Kidney glomerular epithelial cell (primary cell): ENCODE data around the gene TMCC2.
"Not testable (repeated sequence)": the region's sequence is repeated elsewhere in the genome, so short reads cannot be mapped to it uniquely, and the experiment has no call there.

ENCODE experiments used
- DNase-seq: peaks from one replicate; lab custom pipeline; 2025; lab: John Stamatoyannopoulos, UW

TMCC2 gene

DNA sequence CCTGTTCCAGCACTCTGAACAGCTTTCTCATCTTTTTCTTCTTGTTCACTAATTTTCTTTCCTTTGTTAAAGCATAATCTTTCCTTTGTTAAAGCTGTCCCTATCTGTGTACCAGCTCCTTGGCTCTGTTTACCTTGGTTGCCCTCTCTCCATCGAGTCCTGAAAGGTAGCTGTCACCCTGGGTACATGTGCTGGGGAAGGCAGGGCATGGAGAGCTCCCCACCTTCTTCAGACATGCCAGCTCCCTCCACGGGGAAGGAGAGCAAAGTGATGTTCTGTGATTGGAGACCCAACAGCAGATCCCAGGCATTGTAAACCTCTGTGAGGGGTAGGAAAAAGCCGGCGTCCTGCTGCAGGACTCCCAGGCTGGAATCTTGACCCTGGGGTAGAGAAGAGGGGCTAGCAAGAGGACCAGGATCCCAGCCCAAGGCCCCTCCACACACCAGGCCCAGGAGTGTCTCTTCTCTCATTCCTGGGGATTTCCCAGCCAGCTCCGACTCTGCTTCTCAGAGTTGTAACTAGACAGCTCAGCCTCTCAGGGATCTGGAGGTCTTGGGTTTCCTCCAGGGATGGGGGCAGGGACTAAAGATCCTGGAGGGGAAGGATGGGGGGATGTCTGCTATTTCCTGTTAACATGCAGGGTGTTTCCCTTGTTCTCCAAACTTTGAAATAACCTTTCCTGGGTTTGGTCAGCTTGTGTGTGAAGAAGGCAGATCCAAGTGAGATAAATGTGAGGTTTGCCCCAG lies 34.4 kb downstream of the TMCC2 start:
- no peak for DNase-seq

DNA sequence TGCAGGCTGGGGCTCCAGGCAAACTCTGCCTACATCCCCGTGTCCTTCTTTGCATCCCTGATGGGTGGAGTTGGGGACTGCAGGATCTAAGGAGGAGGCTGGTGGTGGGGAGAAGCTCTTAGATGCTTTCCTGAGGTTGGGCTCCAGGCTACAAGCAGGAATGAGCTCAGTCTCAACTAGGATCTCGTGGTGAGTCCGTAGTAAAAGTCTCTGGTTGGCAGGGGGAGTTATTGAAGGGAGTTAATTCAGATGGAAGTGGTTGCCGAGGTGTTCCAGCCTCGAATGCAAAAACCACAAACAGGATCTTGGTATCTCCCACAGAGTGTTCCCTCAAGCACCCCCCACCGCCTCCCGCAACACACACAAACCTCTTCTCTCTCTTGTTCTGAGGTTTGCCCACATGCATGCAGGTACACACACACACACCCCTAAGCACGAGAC lies 35.0 kb downstream of the TMCC2 start:
- DNase-seq: no peak

DNA sequence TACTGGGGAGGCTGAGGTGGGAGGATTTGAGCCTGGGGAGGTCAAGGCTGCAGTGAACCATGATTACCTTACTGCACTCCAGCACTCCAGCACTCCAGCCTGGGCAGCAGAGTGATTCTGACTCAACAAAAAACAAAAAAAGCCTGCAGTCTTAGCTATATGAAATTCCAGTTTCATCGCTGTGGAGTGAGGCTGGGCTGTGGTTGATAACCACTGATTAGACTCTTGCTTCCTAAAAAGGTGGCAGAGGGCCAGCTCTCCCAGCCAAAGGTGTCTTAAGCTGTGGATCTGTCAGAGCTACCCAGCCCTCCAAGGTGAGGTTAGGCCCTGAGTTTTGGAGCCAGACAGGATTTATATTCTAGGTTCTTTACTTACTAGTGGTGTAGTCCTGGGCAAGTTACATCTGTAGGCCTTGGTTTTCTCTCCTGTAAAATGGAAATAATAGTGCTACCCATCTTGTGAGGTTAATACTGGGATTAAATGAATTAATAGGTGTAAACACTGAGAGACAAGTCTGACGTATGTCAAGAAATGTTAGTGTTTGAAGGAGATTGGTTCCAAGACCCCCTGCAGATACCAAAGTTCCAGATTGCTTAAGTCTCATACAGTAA lies 35.9 kb downstream of the TMCC2 start:
- DNase-seq: no peak

DNA sequence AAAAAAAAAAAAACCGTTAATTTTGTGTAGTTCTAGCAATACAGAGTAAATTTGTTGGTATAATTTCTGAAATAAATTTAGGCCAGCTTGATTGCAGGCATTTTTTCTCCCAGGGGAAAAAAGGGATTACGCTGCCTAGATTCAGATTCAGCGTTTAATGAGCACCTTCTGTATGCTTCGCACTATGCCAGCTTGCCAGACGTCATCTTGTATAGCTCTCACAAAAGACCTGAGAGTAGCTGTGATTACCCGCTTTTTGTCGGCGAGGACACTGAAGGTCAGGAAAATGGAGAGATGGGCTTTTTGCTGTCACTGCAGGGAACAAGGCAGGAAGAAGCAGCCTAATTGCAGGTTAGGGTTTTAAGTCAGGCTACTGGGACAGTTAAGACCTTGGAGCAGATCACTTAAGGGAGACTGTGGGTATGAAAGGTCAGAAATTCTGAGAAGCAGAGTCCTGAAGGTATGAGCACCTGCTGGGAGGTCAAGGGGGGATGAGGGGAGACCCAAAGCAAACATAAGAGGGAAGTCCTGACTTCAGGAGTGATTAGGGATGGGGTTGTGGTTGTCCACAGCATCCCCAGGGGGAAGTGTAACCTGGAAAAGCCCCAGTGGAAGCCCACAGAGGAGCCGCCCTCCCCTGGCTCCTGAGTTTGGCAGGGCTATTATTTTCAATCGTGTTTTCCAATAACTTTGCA lies 39.0 kb downstream of the TMCC2 start:
- no peak for DNase-seq

DNA sequence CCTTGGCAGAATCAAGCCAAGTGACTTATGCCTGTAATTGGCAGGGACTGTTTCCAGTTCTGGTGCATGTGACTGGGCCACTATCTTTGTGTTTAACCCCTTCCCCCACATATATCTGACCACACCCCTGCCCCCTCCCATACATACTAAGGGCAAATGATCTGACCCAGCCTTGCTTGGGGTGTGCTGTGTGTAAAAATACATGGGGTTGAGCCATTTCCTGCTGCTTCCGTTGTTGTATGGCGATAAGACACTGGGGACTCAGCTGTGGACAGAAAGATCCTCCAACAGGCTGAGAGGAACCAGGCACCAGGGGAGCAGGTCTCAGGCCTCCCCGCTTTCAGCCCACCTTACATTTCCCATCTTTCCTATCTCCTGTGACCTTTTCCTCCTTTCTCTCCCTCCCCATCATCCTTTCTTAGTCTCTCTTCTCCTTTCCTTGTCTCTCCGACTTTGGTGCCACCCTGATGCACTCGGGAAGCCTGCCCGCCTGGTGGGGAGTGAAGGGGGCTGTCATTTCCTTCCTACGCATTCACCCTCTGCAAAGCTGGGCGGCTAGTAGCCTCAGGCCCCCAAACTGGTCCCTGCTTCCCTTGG lies 39.7 kb downstream of the TMCC2 start:
- DNase-seq: no peak

DNA sequence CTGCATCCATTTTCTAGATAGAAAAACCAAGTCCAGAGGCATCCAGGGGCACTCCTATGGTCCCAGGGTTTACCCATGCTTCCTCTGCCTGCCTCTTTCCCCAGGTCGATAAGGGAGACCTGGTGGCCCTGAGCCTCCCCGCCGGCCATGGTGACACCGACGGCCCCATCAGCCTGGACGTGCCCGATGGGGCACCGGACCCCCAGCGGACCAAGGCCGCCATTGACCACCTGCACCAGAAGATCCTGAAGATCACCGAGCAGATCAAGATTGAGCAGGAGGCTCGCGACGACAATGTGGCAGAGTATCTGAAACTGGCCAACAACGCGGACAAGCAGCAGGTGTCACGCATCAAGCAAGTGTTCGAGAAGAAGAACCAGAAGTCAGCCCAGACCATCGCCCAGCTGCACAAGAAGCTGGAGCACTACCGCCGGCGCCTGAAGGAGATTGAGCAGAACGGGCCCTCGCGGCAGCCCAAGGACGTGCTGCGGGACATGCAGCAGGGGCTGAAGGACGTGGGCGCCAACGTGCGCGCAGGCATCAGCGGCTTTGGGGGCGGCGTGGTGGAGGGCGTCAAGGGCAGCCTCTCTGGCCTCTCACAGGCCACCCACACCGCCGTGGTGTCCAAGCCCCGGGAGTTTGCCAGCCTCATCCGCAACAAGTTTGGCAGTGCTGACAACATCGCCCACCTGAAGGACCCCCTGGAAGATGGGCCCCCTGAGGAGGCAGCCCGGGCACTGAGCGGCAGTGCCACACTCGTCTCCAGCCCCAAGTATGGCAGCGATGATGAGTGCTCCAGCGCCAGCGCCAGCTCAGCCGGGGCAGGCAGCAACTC lies 41.3 kb downstream of the TMCC2 start:
- DNase-seq: no peak

DNA sequence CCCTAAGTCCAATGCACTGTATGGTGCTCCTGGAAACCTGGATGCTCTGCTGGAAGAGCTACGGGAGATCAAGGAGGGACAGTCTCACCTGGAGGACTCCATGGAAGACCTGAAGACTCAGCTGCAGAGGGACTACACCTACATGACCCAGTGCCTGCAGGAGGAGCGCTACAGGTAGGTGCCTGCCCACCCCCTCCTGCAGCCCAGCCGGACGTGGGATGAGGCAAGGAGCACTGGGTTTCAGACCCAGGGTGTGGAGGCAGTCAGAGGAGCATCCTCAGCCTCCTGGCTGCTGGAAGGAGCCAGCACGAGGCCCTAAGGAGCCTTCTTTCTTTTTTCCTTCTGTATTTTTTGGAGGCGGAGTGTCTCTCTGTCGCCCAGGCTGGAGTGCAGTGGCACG lies 42.0 kb downstream of the TMCC2 start:
- DNase-seq: no peak

DNA sequence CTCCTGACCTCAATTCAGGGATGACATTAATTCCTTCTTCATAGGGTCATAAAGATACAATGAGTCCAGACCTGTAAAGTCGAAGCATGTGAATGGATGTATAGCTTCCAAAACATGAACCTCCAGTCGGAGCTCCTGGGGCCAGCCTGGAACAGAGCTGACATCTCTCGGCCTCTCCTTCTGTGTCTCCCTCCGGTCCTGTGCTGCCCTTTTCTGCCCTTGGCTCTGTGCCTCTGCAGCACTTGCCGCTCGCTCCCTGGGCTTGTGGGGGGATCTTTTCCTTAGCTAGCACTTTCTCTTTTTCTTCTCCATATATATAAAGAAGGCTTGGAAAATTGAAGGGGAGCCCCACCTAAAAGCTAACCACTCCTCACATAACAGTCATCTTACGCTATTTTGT lies 42.5 kb downstream of the TMCC2 start:
- DNase-seq: no peak

DNA sequence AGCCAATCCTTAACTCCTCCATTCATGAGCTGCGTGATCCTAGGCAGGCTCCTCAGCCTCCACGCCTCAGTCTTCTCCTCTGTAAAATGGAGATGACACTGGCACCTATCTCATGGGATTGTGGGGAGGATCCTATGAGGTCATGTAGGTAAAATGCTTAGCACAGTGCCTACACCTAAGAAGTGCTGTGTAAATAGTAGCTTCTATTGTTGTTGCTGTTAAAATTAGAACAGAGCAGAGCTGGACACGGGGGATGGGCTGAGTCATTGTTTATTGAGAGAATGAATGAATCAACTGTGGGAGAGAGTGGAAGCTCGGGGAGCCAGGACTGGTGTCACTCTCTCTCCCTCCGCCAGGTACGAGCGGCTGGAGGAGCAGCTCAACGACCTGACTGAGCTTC lies 43.0 kb downstream of the TMCC2 start:
- DNase-seq: peak; percentile 78

DNA sequence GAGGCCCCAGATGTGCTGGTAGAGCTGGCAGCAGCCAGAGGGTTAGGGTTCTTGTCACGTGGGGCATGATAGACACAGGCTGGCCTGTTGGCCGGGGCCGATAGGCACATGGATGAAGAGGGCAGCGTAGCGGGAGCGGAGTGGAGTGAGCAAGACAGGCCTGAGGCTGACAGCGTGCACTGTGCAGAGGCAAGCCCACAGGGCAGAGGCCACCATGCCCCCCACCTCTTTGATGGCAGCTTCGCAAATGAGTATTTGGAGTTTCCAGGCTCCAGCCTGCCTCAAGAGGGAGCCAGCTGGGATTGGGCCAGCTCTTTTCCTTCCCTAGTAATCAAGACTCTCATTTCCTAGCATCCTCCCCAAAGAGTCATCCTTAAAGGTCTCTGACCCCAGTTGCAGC lies 43.5 kb downstream of the TMCC2 start:
- peak; percentile 21 for DNase-seq

DNA sequence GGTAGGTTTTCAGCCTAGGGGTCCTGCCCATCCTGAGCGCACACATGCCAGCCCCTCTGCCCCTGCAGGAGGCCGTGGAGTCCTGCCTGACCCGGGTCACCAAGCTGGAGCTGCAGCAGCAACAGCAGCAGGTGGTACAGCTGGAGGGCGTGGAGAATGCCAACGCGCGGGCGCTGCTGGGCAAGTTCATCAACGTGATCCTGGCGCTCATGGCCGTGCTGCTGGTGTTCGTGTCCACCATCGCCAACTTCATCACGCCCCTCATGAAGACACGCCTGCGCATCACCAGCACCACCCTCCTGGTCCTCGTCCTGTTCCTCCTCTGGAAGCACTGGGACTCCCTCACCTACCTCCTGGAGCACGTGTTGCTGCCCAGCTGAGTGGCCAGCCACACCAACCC lies 44.0 kb downstream of the TMCC2 start:
- DNase-seq: no peak

DNA sequence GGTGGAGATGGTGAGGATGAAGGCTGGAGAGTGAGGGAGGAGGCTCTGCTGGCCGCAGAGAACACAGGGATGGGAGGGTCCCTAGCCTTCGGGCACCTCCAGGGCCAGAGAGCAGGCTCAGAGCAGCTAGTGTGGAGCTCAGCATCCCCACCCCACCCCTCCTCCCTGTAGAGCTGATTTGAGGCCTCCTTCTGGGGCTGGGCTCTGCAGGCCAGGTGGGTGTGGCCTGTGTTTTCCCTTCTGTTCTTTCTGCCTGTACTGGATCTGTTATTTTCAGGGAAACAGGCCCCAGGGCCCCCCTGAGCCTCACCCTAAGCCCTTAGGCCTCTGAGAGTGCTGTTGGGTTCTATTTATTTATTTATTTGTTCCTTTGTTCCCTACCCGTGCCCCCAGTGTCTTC lies 44.8 kb downstream of the TMCC2 start:
- DNase-seq: no peak

DNA sequence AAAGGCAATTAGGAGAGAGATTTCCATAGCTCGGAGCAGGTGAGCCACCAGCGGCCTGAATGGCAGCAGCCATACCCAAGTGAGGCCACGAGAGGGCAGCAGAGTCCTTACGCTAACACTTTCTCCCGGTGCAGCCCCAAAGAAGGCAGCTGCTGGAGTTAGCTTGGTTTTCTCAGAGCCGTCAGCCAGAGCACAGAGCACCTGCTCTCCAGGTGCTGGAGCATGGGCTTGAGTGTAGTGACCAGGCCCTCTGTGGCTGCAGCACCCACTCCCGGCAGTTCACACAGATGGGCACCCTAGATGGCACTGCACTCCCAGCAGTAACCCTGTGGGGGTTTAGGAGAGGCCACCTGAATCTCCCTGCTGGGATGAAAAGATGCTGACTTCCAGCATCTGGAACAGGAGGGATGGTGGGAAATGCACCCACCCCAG lies 45.8 kb downstream of the TMCC2 start:
- DNase-seq: peak; percentile 83

DNA sequence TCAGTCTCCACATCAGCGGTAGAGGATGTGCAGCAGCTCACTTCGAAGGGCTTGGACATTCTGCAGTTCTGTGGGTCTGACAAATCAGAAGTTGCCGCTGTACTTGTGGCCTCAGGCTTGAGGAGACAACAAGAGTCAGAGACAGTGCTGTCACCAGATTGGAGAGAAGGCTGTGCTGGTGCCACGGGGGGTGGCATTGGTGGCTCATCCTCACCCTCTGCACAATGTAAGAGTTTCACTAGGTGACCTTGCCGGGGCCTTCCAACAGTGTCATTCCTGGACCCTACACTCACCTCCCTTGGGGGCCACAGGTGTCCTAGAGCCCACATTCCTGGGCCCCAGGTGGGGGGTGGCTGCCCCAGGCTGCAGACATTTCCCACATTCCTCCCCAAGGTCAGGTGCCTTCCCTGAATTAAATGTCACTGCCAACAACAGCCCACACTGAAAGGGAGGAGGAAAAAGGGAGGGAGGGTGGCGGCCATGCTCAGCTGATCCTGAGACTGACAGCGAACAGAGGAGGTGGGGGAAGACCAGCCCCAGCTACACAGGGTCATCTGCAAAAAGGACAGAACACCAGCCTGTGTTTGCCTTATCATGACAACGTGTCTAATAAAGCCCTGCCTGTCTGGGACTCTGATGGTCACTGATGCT lies 46.4 kb downstream of the TMCC2 start:
- DNase-seq: peak; percentile 63

DNA sequence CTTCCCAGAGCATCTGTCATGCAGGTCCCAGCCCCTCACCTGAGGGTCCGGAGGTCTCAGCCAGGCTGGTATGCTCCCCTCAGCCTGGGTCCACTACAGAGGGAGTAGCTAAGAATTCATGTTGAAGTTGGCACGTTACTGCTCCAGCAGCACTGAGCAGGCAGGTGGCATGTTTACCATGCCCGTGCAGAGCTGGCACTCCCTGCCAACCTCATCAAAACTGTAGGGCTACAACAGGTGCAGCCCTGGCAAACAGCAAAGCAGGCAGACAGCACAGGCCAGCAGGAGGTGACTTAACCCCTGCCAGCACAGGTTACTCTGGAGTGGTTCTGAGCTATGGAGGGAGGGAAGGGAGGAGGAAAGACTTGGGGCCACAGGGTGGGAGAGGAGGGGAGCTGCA lies 47.4 kb downstream of the TMCC2 start:
- DNase-seq: no peak

DNA sequence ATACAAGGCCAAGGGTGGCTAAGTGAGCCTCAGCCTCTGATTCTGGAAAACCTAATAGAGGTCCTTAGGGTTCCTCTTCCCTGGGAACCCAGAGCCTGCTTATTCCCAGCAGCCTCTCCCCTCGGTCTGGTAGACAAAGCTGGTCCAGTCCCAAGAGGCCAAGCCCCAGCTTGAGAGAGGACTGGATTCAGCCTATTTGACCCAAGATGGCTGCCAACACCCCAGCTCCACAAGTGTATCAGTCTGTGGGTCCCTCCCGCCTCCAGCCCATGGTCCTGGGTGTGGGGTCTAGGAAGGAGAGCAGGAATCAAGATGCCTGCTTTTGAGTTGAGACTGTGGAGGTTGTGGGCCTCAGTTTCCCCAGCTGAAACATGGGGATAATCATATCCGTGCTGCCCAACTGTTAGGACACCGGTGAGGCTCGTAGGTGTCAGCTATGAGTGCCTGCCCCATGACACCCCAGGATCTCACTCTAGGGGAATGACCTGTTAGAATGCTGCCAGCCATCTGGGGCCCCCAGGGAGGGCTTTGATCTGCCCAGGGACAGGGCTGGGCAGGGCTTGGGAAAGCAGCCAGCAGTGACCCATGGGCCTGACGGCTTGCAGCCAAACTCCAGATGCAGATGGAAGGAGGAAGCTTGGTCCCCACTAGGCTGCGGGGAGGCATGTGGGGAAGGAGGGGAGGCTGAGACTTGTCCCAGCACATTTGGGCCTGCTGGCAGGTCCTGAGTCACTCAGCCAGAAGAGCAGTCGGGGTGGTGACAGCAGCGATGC lies 48.4 kb downstream of the TMCC2 start:
- no peak for DNase-seq

DNA sequence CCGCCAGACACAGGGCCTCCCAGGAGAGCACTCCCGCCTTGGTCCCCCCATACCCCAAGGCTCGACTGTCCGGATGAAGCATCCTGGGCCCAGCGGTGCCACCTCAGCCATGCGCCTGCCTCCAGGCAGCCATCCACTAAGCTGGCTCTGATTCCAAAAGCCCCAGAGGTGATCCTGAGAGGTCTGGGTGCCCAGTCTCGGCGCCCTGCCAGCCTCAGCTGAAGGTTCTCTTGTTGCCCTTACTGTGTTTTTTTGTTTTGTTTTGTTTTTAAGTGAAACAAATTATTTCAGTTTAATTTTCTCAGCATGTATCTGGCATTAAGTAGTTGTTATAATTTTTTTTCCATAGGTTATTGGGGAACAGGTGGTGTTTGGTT lies 48.9 kb downstream of the TMCC2 start:
- no peak for DNase-seq

DNA sequence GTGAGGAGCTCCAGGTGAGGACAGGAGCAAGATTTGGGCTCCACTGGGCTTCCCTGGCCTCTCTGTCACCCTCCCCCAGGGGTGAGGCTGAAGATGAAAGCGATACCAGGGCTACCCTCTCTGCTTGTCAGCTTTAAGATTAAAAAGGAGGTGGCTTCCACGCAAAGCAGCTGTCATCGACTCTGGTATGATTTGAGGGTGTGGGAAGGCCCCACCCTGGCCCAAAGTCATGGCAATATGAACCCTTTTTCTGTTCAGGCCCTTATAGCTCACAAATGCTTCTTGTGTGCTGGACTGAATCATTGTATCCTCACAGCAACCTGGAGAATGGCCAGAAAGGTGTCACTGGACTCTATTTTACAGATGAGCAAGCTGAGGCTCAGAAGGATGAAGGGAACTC lies 52.2 kb downstream of the TMCC2 start:
- no peak for DNase-seq

DNA sequence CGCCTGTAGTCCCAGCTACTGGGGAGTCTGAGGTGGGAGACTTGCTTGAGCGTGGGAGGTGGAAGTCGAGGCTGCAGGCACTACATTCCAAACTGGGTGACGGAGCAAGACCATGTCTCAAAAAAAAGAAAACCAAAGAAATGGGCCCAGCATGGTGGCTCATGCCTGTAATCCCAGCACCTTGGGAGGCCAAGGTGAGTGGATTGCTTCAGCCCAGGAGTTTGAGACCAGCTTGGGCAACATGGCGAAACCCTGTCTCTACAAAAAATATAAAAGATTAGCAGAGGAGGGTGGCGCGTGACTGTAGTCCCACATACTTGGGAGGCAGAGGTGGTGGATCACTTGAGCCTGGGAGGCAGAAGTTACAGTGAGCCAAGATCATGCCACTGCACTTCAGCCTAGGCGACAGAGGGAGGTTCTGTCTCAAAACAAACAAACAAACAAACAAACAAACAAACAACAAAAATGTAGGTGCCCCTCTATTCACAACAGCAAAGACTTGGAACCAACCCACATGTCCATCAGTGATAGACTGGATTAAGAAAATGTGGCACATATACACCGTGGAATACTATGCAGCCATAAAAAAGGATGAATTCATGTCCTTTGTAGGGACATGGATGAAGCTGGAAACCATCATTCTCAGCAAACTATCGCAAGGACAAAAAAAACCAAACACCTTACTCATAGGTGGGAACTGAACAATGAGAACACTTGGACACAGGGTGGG lies 53.1 kb downstream of the TMCC2 start:
- DNase-seq: not testable (repeated sequence)
